HG03159 (cell line): ENCODE data around the gene PLEKHA7.

Experiments used
- ATAC-seq: cut with Tn5 transposase; IDR thresholded peaks from one replicate; pipeline ENCODE4 v1.9.1; 2021; ENCODE audit warnings: mild to moderate bottlenecking, moderate library complexity; ENCODE audit not compliant: unreplicated experiment

Gene PLEKHA7

DNA sequence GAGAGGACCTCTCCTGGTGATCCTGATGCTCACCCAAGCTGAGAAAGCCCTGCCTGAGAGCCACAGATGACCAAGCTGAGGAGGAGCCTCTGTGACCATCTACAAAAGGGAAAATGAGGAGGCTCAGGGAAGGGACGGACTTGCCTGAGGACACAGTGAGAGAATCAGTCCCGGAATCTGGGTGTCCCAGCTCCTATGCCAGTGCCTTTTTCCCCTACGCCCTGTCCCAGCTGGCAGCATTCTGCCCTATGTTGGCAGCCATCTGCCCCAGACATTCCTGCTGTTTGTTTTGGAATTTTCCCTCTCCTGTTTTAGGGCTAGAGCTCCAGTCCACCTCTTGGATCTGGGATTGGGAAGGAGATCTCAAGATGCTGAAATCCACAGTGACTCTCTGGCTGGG lies 221.2 kb downstream of the PLEKHA7 start:
- no peak for ATAC-seq

DNA sequence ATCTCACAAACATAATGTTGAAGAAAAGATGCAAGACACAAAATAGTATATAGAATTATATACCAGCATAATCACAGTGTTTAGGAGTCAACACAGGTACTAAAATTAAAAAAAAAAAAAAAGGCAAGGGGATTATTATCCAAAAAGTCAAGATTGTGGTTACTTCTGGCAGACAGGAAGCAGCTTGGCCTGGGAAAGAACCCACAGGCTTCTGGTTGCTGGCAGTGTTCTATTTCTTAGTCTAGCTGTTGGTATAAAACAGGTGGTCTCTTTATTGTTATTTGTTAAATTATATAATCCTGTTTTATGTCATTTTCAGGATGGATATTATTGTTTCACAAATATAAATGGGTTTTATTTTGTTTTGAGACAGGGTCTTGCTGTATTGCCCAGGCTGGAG lies 221.8 kb downstream of the PLEKHA7 start:
- no peak for ATAC-seq

DNA sequence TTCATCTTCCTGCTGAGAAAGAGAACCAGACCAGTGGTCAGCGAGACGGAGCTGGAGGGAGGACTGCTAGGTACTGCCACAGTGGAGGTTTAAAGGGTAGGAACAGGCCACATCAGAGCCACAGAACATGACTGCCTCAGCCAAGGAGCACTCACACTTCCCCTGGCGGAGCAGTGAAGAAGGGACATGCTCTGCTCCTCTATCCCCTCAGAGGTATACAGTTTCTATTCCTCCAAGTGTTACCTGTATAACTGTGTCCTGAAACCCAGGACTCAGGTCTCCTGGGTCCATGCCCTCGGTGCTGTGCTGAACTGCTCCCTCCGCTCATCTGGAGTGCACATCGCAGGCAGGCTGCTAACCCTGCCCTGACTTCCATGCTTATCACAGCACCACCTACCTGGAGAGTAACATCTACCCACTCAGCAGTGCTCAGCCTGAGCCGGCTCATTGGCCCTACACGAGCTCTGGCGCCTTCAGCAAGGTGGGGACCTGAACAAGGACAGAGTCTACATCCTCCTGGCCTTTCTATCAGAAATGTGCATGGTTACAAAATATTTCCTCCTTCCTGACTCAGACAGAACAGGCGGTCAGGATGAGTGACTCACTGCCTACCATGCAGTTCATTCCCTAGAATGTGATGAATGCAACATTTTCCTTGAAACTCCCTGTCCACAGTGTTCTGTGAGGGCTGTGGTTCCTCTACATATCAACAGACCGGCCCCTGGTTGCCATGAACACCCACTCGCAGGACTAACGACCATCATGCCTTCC lies 222.8 kb downstream of the PLEKHA7 start:
- no peak for ATAC-seq

DNA sequence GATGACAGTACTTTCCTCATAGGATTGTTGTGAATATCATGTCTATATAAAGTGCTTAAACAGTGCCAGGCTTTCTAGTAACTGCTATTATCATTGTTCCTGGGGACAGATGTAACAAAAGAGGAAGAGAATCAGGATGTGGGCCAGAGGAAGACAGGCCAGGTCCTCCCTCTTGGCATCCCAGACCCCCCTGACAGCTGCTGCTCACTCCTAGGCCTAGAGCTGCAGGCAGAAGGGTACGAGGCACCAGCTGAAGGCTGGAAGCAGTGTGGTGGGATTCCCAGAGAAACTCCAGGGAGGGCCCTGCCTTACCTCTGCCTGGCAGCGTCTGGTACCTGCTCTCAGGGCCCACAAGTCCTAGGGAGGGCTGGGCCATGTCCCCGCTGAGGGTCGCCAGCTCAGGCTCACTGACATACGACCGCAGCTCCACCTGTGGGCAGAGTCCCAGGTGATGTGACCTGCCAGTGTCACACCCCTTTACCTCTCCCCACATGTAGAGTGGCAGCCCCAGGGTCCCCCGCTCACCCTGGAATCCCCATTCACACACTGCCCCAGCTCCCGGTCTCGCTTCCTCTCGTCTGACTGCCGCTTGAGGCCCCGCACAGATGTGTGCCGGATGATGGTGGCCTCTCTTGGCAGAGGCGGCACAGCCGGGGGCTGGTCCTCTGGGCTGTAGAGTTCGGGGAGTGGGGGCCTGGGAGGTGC lies 223.6 kb downstream of the PLEKHA7 start:
- ATAC-seq: no peak

DNA sequence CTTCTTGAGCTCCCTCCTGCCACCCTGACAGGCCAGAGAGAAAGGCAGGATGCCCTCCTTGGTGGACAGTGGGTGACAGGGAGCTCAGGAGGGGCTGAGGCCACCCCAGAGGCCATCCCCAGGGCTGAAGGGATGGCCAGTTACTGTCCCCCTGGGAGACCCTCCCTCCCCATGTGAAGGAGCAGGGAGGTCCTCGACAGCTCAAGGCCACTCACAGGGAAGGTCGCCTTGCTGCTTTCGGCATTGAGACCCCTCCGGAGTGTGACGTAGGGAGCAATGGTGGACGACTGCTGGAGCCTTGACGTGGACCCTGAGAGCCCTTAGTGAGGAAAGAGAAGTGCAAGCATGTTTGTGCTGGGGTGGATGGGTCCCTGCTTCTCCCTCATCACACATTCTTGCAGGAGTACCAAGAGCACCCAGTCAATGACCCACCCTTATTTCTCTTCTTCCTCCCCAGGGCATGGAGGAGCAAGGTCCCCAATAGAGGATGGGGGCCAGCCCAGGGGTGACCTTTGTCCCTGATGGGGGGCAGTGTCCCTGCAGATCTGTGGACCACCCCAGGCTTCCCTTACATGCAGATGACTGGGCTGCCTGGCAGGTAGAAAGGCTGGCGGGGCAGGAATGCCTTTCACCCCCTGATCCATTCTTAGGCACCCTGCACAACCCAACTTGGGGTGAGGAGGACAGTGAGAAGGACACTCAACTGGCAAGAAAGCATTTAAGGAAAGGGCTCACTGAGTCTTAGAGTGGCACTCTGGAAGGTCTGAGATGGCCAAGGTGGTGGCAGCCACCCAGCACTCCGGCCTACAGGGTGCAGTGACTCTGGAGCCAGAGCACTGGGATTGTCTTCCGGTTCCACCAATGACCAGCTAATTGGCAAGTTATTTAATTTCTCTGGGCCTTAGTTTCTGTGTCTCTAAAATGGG lies 224.4 kb downstream of the PLEKHA7 start:
- ATAC-seq: no peak

DNA sequence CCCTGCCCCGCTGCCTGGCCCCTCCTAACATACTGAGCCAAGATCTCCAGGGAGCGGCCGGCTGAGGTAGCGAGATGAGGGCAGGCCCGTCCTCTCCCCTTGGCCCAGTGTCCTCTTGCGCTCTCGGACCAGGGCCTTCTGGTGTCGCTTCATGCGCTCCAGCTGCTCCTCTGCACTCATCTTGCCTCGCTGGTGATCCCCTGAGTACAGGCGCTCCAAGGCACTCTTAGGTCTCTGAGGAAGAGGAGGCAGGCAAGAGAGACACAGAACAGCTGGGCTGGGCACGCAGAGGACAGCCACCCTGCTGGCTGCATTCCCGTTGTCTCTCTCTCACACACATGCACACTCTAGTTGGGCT lies 225.2 kb downstream of the PLEKHA7 start:
- ATAC-seq: no peak

DNA sequence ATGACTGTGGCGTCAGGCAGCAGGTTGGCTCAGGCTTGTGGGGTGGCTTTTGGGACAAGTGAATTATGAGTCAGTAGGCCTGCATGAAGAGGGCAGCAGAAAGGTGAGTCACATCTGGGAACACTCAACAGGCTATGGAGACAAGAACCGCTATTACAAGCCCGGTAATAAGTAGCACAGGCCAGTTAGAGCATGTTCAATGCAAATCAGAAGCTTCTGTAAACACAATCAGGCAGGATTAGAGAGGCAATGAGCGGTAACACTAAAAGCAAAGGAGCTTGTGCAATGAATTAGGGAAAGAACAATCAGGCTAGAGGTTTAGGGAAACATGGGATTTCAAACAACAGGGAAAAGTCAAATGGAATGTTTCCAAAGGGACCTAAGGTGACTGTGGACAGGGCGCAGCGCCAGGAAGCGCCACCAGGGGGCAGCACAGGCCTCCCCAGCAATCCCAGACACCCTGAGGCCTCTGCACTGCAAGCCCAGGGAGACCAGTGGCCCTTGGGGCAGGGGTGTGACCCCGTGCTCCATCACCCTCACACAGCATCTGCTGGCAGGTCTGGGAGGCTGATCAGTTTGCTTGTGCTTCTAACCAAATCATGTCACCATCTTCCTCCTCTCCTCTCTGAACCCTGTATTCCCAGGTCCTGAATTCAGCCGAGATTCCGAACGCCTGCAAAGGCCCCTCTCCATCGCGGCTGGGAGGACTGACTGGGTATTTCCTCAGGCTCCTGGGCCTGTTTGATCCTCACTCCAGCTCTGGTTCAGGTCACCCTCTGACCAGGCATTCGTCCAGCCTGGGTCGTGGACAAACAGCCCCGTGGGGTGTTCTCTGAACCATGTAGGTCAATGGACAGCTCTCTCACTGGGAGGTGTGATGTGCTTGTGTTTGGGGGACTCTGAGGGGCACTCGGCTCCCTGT lies 225.8 kb downstream of the PLEKHA7 start:
- ATAC-seq: peak; percentile 75

DNA sequence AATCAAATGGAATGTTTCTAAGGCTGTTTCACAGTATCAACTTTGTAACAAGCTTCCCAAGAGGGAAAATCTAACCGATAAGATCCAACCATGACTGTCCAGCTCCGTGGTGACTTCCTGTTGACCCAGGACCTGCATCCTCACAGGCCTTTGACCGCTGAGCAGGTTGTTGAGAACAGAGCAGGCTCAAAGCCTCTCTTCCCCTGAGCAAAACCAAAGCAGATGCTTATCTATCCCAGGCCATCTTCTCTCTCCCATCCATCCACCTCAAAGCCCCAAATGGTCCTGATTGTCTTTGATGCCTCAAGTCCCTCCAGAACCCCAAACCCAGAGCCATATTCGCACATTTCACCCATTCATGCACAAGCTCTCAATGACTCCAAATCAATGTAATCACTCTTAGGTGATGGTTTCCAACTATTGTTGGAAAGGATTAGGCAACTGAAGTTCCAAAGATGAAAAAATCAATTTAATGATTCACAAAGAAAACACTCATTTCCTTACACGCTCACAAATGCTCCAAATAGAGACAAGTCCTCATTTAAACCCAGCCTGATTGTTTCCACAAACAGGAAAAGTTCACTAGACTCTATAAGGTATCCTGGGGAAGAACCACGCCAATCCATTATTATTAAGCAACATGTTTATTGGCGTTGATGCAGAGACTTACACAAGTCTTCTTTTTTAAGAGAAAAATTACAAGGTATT lies 227.0 kb downstream of the PLEKHA7 start:
- ATAC-seq: no peak

DNA sequence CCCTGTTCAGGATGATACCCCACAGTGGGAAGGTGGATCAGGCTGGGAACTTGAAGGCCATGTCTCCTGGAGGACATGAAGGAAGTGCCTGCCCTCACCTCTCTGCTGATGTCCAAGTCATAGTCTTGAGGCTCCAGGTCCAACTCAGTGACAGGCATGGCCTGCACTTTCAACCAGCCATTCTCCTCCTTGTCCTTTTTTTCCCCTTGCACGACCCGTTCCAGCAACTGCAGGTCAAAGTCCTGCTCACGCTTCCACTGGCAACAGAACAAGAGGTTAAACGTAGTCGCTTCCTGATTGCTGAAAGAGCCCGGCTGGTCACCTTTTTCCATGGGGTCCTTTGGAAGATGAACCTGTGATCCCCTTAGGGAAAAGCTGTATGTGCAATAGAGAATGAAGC lies 228.1 kb downstream of the PLEKHA7 start:
- ATAC-seq: no peak

DNA sequence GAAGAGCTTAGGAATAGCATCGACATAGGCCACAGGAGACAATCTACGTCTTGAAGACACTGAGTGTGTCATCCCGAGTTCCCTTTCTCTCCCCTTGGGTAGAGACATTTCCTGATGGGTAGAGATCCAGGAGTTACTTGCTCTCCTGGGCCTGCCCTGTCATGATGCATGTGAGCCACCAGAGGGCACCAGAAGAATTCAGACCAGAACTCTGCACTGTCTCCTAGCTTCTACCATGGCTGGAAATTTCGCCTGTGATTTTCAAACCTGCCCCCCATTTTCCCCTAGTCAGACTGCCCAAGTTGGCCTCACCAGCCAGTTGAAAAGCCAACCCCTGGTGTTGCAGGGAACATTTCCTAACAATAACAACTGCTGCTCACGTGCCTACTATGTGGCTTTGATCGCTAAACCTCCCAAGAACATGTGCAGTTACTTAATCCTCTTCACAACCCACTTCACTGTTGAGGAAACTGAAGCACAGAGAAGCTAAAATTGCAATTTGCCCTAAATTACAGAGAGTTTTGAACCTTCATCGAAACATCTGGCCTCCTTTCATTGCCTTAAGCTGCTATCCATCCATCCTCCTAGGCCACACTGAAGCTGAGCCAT lies 228.6 kb downstream of the PLEKHA7 start:
- peak; percentile 81 for ATAC-seq

DNA sequence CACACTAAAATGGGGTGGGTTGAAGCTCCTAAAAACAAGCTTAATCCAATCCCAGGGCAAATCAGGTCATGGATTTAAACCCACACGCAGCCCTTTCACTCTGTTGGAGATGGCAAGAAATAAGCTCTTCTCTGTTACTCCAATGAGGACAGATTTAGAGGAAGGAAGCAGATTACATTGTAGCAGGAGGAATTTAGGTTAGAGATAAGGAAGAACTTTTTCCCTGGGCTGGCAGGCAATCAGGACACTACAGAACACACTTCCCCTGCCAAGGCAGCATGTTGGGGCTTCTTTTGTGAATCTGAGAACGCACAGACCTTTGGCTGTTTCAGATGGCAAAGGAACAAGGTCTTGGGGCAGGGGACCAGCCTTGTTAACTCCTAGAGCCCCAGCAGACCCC lies 229.5 kb downstream of the PLEKHA7 start:
- no peak for ATAC-seq

DNA sequence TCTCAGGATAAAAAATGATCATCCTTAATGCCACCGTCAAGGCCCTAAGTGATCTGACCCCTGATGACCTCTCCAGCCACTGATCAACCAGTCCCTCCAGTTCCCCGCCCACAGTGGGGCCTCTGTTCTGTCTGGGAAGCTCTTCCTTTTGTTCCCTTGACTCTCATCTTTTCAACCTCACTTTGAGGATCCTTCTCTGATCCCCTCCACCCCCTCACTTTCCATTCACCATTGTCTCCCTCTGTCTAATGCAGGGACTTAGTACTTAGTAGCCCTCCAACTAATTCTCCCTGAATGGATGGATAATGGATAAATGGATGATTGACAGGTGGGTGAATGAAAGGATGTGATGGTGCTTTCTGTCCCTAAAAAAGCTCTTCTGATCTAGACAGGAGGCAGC lies 230.1 kb downstream of the PLEKHA7 start:
- ATAC-seq: no peak

DNA sequence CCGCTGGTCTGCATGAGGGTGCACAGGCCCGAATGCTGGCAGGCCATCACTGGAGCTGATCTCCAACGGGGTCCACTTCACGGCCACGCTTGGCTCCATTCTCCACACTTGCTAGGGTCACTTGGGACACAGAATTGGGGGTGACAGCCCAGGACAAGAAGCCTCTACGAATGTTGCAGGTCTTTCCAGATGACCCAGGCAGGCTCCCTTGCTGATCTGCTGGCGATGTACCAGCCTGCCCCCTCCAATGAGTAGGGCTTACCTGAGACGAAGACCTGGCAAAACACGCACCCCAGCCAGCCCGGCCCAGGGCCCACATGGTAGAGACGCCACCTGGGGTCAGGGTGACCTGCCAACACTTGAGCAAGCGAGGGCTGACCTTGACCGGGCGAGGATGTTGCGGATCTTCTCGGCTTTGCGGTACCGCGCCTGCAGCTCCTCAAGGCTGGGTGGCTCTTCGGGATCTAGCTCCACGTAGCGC lies 230.9 kb downstream of the PLEKHA7 start:
- no peak for ATAC-seq

DNA sequence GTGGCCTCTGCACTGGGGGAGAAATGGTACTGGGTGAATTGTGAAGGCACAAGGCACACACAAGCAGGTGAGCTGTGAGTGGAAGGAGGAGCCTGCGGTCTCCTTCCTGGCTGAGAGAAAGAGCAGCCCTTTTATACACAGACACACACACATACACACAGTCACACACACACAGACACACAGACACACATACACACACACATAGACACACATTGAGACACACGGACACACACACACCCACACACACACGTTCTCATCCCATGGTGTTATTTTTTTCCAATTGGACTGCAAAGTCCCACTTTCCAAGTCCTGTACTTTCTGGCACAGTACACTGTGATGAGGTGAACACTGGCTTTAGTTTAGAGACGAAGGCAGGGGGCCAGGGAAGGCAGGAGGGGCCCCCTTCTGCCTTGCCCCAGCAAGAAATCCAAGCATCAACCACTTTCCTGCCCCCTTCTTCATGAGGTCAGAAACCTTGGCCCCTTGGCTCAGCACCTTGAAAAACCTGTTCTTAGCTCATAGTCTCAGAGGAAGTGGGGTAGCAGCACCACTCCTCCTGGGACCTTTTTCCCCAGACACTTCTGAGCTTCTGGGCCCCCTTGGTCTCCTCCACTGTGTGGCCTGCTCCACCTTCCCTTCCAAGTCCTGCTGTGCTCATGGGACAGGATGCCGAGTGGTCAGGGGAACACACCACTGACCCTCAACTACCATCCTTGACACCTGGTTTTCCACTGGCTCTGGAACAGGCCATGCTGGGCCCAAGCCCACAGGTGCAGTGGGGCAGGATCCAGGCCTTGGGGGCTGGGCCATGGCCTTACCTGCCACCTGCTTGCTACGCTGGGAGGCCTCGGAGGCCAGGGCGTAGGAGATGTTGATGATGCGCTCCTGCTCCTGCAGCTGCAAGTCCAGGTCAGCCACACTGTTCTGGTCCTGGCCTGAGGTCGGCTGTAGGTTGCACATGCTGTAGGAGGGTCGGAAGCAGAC lies 232.0 kb downstream of the PLEKHA7 start:
- no peak for ATAC-seq

DNA sequence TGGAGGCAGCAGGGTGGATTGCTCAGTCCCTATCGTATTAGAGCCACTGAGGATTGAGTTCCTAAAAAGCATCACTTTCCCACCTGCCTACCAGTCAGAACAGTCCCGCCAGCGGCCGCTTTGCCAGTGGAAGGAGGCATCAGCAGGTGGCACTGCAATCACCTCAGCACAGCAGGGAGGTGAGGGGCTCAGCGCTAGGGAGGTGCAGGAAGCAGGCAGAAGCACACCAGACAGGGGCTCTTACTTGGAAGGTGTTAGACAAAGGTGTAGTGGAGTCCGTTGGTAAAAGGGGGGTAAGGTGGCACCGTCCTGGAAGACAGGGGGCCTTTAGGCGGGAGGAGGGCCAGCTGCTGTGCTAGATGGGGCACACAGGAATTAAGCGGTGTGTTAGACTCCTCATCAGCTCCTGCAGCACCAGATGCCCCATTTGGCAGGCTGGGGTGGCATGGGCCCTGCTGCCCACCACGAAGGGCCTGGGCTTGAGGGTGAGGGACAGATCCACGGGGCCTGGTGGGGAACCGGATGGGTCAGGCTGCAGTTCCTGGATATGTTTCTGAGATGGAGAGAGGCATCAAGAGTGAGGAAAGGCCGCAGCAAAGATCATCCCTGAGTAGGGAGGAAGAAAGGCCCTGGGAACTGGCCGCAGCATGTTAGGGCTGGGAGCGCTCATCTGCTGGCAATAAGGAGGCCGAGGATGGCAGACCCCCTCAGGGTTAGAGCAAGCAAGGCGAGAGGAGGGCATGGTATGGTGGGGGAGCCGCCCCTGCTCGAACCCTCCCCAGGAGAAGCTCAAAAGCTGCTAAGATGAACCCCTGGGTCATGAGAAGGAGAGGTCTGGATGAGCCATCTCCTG lies 233.3 kb downstream of the PLEKHA7 start:
- ATAC-seq: no peak

DNA sequence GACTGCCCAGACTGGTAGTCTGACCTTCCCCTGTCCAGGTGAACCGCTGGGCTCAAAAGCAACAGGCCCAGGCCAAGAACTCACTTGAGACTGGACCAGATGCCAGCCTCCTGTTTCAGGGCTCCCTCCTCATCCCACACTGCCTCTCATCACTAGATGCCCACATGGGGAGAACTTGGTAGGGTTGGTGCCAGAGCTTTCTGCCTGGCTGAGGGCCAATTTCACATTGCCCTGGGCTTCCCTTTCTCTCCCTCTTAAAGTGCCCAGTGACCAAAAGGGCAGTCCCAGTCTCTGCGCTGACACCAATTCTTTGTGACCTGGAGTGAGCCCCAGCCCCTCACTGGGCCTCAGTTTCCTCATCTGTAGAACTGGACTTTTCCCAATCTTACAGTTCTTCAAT lies 234.1 kb downstream of the PLEKHA7 start:
- no peak for ATAC-seq

DNA sequence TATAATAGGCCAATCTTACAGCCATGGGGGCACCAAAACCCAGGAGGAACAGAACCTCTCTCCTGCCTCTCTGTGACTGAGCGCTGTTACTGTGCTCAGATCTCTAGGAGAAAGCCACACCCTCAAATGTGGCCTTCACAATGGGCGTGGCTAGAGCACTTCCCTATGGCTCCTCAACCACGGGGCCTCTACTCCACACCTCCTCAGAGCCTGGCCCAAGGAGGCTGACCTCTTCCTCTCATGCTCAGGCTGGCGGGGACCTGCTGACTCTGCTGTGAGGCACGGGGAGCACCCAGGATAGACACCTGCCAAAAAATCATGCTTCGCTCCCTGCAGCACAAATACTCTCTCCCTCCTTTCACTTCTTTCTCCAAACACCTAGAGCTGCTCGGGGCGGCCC lies 234.8 kb downstream of the PLEKHA7 start:
- ATAC-seq: no peak
